ENCODE data around the gene IRF7. TPM values are rescaled to one million over a fixed set of nuclear protein-coding genes. Genes with fewer than 3 reads are reported as not detected.
A peak's percentile ranks its signal among the peaks of the same experiment; 100 is the strongest.

IRF7 gene
- total RNA-seq, 1 donor from 2014 or later: 10.3 TPM

DNA sequence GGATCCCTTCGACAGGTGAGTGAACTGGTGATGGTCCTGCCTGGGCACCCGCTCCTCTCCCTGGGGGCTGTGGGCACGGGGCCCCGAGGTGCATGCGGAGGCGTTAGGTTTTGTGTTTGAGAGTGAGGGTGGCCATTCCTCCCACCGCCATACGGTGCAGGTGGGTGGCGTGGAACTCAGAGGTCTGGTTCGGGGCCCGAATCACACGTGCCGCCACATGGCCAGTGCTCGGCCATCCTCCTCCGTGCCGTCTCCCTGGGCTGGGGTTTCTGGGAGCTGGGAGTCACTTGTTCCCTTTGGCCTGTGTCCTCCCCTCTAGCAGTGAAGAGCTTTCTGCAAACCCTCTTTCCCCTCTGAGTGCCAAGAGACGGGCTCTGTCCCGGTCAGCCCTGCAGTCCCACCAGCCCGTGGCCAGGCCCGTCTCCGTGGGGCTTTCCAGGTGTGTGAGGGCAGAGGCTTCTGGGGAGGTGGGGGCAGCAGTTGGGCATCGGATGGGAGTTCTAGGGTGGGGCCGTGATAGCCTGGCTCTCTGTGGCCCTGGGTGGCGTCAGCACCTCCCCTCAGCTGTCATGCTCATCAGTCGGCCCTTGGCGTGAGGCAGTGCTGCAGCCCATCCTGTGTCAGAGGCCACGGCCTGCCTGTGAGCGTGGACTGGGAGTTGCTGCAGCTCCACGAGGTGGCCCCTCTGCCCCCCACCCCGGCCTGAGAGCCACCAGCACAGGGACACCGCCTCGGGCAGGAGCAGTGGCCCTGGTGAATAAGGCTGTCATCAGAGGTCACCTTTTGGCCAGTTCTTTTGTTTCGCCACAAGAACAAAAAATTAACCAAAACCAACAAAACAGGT lies 10.2 kb downstream of the IRF7 start:
- Histone ChIP-seq H3K9me3 (replicated peaks) (no peaks in the 10 kb centered on the region), H3K4me1 (peaks cover 25% of the 10 kb centered on the region), H3K4me3 (no peak overlapping the region), H3K27ac (replicated peaks) (peak overlapping the region; percentile 72), H3K36me3 (peaks cover 100% of the 10 kb centered on the region), H3K27me3 (ENCODE audit: low read depth) (no peaks in the 10 kb centered on the region)
- intact Hi-C loops (cut with micrococcal nuclease): no loop called here
- TF ChIP-seq, protein P1, sequence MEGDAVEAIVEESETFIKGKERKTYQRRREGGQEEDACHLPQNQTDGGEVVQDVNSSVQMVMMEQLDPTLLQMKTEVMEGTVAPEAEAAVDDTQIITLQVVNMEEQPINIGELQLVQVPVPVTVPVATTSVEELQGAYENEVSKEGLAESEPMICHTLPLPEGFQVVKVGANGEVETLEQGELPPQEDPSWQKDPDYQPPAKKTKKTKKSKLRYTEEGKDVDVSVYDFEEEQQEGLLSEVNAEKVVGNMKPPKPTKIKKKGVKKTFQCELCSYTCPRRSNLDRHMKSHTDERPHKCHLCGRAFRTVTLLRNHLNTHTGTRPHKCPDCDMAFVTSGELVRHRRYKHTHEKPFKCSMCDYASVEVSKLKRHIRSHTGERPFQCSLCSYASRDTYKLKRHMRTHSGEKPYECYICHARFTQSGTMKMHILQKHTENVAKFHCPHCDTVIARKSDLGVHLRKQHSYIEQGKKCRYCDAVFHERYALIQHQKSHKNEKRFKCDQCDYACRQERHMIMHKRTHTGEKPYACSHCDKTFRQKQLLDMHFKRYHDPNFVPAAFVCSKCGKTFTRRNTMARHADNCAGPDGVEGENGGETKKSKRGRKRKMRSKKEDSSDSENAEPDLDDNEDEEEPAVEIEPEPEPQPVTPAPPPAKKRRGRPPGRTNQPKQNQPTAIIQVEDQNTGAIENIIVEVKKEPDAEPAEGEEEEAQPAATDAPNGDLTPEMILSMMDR (IDR thresholded peaks at IDR 0.05; ENCODE audit: borderline replicate concordance): no peak
- DNase-seq: no peak

DNA sequence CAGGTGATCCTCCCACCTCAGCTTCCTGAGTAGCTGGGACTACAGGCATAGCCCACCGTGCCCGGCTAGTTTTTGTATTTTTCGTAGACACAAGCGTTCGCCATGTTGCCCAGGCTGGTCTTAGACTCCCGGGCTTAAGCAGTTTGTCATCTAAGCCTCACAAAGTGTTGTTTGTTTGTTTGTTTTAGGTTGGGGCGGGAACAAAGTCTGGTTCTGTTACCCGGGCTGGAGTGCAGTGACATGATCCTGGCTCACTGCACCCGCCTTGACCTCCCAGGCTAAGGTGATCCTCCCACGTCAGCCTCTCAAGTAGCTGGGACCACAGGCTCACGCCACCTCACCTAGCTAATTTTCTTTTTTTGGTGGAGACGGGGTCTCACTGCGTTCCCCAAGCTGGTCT lies 12.6 kb downstream of the IRF7 start:
- H3K27ac ChIP-seq (replicated peaks): no peak overlapping the region
- peaks cover 15% of the 10 kb centered on the region for H3K4me1 ChIP-seq
- TF ChIP-seq, protein P1 (IDR thresholded peaks at IDR 0.05; ENCODE audit: borderline replicate concordance): no peak
- no peaks in the 10 kb centered on the region for H3K9me3 ChIP-seq (replicated peaks)
- intact Hi-C loops (cut with micrococcal nuclease): no loop called here
- peaks cover 100% of the 10 kb centered on the region for H3K36me3 ChIP-seq
- no peaks in the 10 kb centered on the region for H3K27me3 ChIP-seq (ENCODE audit: low read depth)
- no peak for DNase-seq
- no peak overlapping the region for H3K4me3 ChIP-seq

DNA sequence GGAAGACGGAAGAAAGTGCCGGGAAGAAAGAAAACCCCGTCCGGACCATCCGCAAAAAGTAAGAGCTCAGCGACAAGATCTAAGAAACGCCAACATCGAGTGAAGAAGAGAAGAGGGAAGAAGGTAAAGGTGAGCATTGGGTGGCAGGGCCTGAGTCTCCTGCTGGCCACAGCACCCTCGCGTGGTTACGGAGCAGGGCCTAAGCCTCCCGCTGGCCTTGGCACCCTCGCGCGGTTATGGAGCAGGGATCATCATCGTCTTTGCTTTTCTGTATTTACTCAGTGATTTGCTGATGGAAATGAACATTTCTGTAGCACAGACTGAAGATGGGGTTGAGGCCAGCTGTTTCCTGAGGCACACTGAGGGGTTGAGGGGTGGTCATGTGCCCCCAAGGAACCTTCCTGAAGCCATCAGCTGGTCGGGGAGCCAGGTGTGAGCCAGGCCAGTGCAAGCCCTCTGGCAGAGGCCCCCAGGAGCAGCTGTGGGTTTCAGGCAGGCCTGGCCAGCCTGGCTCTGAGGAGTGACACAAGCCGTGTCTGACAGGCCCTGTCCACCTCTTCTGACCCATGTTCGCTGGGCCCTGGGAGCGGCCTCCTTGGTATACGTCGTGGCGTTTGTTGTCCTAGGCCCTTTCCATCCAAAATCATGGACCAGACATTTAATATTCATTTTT lies 14.0 kb downstream of the IRF7 start:
- Histone ChIP-seq H3K4me3 (no peak overlapping the region), H3K36me3 (peaks cover 100% of the 10 kb centered on the region), H3K27ac (replicated peaks) (no peak overlapping the region), H3K27me3 (ENCODE audit: low read depth) (no peaks in the 10 kb centered on the region), H3K9me3 (replicated peaks) (no peaks in the 10 kb centered on the region), H3K4me1 (peaks cover 11% of the 10 kb centered on the region)
- TF ChIP-seq, protein P1 (IDR thresholded peaks at IDR 0.05; ENCODE audit: borderline replicate concordance): no peak
- intact Hi-C loops (cut with micrococcal nuclease): no loop called here
- no peak for DNase-seq

DNA sequence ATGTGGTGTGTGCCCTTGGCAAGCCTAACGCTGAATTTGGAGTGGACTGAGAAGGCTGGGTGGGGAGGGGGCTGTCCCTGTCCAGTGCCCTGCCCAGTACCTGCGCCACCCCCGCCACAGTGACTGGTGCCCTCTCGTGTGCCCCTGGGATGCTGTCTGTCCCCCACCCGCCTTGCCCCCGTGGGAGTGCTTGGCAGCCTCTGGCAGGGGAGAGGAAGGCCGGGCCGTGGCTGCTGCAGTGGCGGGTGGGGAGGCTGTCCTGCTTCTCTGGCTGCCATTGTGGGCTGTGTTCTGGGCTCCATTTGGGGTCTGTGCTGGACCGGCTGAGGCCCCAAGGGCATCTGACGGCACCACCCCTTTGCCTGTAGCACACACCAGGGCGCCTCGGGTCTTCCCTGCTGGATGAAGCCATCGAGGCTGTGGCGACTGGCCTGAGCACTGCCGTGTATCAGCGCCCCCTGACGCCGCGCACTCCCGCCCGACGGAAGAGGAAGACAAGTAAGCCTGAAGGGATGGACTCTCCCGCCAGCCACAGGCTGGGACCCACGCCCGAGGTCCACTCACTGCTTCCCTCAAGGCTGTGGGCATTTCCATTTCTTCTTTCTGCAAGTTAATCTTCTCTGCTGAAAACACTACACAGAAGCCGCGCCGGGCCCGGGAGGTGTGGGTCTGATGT lies 17.6 kb downstream of the IRF7 start:
- DNase-seq: no peak
- peaks cover 100% of the 10 kb centered on the region for H3K36me3 ChIP-seq

DNA sequence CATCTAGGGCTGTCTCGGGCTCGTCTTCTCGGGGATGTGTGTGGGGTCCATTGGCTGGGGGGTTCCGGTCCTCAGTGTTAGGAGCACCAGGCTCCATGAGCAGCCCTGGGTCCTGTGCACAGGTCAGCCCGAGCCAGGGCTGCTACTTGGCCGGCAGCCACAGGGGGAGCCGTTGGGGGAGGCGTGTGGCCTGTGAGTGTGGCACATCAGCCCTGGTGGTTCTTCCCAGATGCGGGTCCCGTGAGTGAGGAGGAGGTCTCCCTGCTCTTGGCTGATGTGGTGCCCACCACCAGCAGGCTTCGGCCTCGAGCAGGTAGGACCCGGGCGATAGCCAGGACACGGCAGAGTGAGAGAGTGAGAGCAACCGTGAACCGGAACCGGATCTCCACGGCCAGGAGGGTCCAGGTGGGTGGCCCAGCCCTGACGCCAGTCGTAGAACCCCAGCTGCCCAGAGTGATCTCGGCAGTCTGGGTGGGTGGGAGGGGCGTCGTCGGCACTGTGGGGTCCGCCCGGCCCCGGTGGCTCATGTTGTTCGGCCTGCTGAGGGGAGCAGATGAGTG lies 18.5 kb downstream of the IRF7 start:
- no peak overlapping the region for H3K27ac ChIP-seq (replicated peaks)
- intact Hi-C loops (cut with micrococcal nuclease): no loop called here
- H3K36me3 ChIP-seq: peaks cover 100% of the 10 kb centered on the region
- no peaks in the 10 kb centered on the region for H3K27me3 ChIP-seq (ENCODE audit: low read depth)
- H3K4me3 ChIP-seq: no peak overlapping the region
- DNase-seq: no peak
- no peaks in the 10 kb centered on the region for H3K4me1 ChIP-seq
- no peaks in the 10 kb centered on the region for H3K9me3 ChIP-seq (replicated peaks)
- TF ChIP-seq, protein P1 (IDR thresholded peaks at IDR 0.05; ENCODE audit: borderline replicate concordance): no peak

More for the DNA sequence above, 17.6 kb downstream of the IRF7 start:
- no peaks in the 10 kb centered on the region for H3K9me3 ChIP-seq (replicated peaks)
- no peak overlapping the region for H3K27ac ChIP-seq (replicated peaks)
- H3K27me3 ChIP-seq (ENCODE audit: low read depth): no peaks in the 10 kb centered on the region
- H3K4me1 ChIP-seq: no peaks in the 10 kb centered on the region
- no peak overlapping the region for H3K4me3 ChIP-seq
- intact Hi-C loops (cut with micrococcal nuclease): no loop called here
- TF ChIP-seq, protein P1 (IDR thresholded peaks at IDR 0.05; ENCODE audit: borderline replicate concordance): no peak
